HT-29 (cell line): ENCODE measurements around the gene WNT7B. TPM values are rescaled to one million over a fixed set of nuclear protein-coding genes. Genes with fewer than 3 reads are reported as not detected.
A peak's percentile ranks its signal among the peaks of the same experiment; 100 is the strongest.

ENCODE experiments used
- DNase-seq: peaks from one replicate; pipeline ENCODE4 v3.0.0-alpha.2; 2015; ENCODE audit warnings: low spot score
- total RNA-seq: library from RNA; depleted of rRNA; stranded (reverse); fragments of >200 nt; shearing (Covaris generic); gene quantifications from 2 replicates; pipeline ENCODE4 v1.2.3, GENCODE V29; 2014; rRNA removed

WNT7B gene
- 17.4 and 31.4 TPM in 2 replicates for total RNA-seq

DNA sequence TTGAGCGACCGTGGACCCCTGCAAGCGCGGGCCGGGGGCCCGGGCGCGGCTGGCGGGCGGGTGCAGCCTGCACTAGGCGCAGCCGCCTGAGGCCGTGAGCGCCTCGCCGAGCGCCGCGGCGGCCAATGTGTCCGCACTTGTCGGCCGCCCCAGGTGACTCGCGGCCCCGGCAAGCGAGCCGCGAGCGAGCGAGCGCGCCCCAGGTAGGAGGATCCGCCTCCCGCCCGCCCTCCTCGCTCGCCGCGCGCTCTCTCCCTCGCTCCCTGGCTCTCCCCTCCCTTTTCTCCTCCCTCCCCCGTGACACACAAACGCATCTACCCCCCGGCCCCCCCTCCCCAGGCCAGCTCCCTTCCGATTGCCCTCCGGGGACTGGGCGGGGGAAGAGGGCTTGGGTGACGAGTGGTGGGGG, at the start of gene WNT7B:
Gene WNT7B (minus strand): TSS at position 160 of the 409 bp plus-strand sequence. CDS start 408 bp downstream, outside the sequence.
- DNase-seq: peak; percentile 70

DNA sequence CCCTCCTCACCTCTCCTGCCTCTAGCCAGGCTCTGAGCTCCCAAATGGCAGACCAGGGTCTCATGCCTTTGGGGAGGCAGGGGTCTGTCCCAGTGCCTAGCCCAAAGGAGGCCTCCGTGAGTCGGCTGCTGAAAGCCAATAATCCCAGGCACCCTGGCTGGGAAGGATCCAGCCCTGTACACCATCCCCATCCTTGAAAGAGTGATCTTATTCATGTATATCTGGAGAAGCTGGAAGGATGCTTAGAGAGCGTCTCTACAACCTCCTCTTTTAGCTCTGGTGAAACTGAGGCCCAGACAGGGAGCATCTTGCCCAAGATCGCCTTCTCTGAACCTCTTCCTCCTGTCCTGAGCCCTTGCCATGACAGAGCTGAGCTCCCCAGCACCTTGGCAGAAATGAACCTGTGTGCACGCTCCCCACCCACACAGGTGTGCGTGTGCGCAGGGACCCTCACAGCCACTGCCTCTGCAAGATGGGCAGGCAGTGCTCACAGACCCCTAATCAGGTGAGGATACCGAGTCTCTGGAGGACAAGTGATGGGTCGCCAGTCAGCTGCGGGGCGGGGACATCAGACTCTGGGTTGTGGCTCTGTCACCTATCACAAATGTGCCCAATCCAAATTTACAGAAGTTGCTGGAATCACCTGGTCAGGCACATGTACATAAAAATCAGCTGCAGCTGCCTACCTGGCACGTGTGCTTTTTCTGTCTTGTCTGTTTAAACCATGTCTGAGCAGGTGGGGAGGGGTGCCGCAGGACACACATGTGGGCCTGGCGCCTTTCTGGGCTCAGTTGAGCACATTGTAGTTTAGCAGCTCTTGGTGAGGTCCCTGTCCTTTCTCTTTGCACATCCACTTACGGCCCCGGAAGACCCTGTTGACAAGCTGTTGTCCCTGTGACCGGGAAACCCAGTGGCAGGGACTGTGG, 49.3 kb upstream of the WNT7B start:
- DNase-seq: no peak

- DNase-seq: no peak
These were observed 48.4 kb upstream of the WNT7B start for GRCh38 chr22:46025225-46025972.

DNA sequence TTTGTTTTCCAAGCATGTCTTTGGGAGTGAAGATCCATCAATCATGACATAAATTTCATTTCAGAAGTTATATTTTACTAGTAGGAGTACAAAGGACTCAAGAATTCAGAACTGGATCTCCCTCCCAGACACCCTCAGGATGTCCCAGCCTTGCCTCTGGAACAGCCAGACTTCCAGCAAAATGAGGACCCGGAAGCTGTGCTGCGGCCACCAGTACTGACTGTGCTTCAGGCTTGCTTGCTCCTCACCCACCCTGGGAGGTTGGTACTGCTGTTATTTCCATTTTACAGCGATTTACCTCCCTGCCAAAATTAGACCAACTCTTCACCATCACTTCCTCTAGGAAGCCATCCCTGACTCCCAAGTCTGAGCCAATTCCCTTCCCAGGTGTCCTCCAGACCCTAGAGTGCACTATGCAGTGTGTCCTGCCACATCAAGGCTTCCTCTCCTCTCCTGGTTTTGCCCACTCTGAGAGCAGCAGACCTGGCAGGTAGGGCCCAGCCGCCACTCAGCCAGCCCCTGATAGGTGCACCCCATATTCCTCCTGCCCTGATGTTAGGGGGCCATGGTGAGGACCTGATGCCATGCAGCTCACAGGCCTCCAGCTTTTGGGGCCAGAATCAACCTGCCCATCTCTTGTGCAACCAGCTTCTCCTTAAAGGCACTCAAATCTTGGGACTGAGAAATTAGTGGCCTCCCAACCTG, 47.3 kb upstream of the WNT7B start:
- DNase-seq: no peak

DNA sequence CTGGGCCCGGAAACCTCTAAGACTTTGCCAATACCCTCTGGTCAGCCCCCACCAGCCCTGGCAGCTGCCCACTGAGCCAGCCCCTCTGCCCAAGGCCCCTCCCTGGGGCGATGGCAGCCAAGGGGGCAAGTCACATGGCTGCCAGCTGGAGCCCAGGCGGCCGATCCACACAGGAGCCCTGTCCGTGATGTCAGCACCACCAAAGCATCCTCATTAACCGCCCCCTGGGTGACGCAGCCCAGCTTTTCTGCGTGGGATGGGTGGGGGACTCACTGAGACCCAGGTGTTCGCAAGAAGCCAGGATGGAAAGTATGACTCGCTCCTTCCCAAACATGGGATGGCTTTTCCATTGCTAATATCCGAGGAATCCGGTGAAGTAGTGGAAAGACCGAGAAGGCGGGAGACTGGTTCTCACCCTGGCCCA, 46.6 kb upstream of the WNT7B start:
- DNase-seq: no peak

DNA sequence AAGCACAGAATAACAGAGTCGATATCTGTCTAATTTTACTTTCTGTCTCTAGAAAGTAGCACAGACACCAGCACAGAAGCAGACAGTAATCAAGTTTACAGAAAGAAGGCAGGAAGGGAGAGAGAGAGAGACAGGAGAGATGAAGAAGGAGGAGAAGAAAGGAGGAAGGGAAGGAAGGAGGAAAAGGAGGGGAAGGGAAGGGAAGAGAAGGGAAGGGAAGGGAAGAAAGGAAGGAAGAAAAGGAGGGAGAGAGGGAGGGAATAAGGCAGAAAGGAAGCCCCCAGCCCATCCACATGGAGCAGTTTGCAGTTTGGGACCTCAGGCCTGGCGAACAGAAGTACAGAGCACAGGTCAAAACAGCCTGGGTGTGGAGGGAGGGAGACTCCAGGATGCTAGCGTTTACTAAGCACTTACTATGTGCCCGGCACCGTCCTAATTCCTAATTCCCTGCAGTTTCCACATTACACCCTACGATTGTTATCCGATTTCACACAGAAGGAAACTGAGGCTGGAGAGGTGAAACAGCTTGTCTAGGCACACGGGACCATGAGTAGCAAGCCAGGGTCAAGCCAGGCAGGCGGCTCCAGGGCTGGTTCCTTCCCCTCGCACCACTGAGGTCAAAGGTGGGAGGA, 46.0 kb upstream of the WNT7B start:
- DNase-seq: no peak

DNA sequence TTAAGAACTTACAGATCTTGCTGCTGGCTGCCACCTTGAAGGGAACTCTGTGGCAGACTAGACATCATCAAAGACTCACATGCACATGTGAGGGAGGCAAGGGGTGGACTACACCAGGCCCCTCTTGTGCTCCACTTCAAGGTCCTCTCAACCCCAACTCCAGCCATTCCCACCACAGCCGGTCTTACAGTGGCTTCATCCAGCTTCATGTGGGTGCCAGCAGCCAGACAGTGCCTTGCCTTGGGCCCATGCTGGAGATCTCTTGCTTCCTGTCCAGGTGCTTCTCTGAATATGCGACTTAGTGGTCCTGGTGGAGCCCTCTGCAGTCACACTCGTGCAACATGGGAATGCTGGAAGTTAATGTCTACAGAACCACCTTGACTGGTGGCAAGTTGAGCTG, 44.6 kb upstream of the WNT7B start:
- DNase-seq: no peak

- no peak for DNase-seq
These were observed 42.4 kb upstream of the WNT7B start for GRCh38 chr22:46019351-46019750.

GRCh38 chr22:46018859-46019258, 41.9 kb upstream of the WNT7B start:
- no peak for DNase-seq

DNA sequence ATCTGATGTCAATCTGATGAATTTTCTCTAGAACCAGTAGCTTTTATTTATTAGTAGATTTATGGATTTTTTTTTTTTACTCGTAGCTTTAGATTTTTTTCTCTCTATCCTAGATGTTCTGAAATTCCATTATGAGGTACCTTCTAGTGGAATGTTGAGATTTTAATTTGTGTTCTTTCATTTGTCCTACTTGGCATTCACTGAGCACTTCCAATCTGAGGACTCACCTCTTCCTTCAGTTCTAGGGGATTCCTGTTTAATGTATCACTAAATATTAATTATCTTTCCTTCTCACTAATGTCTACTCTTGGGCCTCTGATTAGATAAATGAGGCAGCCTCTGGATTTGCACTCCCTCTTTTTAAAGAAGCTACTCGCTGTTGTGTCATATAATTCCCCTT, 40.2 kb upstream of the WNT7B start:
- no peak for DNase-seq

DNA sequence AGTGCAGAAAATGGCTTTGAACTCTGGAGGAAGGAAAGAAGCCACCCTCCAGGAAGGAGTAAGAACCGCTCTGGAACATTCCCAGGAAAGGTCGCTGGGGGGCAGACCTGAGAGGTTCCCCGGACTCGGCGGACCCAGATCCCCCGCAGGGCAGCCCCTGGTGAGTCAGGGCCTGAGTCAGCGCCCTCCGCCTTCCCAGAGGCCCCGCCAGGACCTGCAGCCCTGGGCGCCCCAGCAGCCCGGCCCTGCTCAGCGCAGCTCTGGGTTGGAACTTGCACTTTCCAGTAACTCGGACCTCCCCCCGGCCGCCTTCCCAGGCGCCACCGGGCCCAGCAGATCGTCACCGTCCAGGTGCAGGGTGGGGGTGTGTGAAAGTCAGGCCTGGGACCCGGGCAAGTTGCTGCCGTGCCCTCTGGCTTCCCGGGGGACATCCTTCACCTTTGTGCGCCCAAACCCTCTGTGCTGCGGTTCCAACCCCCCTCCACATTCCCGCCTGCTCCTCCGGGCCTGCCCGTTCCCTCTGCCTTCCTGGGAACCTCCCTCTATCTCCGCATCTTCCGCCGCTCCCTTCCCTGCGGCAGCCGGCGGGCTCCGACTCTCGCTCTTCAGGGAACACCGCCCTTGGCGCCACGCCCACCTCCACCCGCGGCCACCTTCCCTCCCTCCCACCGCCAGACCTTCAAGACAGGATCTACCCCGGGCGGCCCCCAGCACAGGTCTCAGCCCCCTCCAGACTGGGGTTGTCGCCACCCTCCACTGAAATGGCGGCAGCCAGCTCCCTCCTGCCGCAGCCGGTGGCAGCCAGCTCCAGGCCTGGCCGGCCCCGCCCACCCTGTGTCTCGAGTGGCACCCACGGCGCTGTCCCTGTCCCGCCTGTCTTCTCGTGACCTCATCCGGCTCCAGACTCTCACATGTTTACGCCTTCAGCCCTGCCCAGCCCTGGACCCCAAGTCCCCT, 36.8 kb upstream of the WNT7B start:
- DNase-seq: peak; percentile 91

DNA sequence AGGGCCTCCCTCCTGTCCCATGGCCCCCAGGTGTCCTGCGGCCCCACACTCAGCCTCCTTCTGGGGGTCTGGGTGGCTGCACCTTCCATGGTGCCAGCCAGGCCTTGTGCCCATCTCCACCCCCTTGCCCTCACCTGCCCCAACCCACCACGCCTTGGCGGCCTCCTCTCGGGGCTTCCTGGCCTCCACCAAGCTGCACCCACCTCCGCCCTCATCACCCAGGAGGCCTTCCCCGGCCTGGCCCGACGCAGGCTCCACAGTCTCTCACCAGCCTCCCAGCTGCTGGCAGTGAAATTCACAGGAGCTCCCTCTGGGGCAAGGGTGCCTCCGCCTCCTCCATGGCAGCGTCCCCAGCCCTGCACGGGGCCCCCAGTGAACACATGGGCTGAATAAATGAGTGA, 35.9 kb upstream of the WNT7B start:
- DNase-seq: no peak

DNA sequence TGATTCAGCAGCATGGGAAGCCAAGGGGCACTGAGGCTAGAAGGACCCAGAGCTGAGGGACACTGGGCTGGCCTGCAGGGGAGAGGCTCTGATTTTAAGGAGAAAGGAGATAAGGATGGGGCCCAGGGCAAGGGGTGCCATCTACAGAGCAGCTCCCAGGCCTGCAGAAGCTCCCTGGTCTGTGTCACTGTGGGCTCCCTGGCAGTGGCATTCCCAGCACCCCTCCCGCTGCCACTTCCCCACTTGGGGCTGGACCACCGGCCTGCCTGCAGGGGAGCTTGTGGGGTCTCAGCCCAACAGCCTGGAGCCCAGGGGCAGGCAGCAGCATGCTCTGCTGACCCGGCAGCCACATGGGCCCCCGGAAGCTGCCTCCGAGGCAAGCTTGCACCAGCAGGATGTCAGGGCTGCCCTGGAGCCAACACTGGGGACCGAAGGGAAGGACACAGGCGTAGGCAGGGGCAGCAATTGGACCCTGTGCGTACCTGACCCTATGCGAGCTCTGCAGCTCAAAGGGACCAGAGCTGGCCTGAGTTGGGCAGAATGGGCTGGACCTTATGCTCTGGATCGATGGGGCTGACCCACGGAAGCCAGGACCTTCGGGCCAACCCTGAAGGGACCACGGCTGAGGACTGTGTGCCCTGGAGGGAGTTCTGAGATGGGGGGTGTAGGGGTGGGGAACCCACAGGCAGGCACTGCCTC, 35.4 kb upstream of the WNT7B start:
- no peak for DNase-seq

DNA sequence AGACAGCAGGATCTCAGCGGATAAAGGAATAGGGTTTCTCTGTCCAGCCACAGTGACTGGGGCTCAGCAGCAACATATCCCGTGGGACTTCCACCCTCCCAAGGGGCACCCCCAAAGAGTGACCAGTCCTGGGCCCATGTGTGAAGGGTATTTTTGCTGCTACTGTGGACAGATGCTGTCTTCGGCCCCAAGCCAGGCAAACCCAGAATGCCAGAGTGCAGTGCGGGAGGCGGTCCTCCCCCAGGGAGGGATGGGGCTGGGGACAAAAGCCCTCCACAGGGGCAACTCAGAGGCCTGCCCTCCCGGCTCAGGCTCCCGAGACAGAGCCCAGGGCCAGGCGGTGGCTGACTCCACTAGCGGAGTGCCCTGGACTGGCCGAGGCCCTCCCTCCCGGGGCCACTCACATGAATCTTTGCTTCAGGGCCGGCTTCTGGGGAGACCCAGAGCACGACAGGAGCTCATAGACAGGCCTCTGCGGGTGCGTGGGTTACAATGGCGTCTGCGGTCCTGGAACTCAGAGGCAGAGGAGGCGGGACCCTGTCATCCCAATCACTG, 34.7 kb upstream of the WNT7B start:
- DNase-seq: no peak

DNA sequence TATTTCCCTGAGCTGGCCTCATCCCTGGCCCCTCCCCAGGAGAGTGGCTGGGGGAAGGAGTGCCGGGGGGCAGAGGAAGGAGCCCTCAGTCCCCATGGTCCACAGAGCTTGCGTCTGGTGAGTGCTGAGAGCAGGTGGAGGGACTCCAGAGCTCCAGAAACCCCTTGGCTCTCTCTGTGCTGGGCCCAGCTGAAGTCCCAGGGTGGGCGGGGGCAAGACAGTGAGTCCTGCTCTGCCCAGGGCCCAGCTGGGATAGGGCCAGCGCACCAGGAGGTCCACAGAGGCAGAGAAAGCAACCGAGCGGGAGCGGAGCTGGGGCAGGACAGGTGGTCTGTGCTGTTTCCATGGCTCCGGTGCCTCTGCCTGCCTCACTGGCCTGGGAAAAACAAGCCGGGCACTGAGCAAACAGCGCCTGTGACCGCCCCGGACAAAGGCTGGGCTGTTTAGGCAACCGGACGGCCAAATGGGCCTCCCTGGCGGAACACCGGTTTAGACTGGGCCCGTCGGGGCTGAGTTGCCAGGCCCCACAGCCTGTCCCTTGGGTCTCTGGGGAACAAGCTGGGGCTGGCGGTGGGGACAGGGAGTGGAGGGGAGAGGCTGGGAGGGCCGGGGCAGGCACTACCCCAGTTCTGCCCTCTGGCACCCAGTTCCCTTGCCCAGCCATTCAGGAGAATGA, 34.1 kb upstream of the WNT7B start:
- no peak for DNase-seq

DNA sequence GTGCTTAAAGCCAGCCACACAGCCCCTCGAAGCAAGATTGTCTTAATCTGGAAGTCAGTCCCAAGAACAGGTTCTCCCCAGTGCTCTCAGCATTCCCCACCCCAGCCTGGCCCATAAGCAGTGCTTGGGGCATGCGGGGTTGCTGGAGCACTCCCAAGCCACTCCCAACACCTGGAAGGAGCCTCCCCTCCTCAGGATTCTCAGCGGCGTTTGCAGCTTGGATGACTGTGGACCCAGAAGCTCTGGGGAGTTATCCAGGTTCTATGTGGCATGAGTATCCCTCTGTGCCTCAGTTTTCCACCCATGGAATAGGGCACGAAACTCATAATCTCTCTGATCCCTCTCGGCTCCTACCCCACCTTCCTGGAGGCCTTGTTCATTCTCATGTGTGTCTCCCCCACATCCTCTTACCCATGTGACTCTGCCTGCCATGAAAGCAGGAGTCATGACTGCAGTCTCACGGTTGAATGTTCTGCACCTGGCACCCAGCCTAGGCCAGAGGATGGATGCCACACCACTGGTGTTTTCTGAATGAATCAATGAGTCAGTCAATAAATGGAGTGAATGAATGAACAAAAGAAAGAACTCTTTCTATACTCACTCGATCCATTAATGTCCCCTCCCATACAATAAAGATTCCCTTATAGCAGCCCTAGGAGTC, 33.4 kb upstream of the WNT7B start:
- no peak for DNase-seq

GRCh38 chr22:46009730-46010129, 32.8 kb upstream of the WNT7B start:
- DNase-seq: no peak
